Astrocyte (in vitro differentiated cells and primary cell): Measurements from ENCODE around the gene BMPR1B.

Experiments used
- CTCF ChIP-seq: IDR thresholded peaks from 2 replicates; pipeline ENCODE4 v1.5.1; 2011; ENCODE audit warnings: low read depth, mild to moderate bottlenecking, inconsistent platforms, low read length, moderate library complexity; ENCODE audit not compliant: insufficient read depth
- EZH2 ChIP-seq: IDR thresholded peaks from 2 replicates; pipeline ENCODE4 v1.6.1; 2012; ENCODE audit warnings: mild to moderate bottlenecking, low read length, inconsistent platforms; ENCODE audit not compliant: insufficient read depth

DNA sequence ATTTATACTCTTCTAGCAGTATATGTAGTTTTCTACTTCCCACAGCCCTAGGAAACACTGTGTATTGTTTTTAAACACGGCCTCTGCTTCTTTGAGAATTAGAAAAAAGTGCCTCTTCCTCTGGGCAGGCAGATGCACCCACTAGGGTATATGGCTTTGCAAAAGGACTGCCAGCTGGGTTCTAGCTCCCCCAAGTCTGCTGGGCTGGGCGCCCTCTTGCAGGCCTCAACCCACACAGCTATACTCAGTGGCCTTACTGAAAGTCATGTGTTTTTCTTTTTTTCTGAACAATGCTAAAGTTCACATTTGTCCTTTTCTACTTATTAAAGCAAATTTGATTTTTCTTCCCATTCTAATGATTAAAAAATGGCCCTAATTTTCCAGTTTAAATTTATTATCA, 35.5 kb upstream of the BMPR1B start:
- no peak for TF ChIP-seq CTCF
- TF ChIP-seq EZH2 = no peak
